ENCODE data around the gene DNAJC5. TPM values are rescaled to one million over a fixed set of nuclear protein-coding genes. Genes with fewer than 3 reads are reported as not detected.

Gene DNAJC5
- total and polyA plus RNA-seq, 4 donors = 16.2 to 38.1 (median 25.9) TPM

DNA sequence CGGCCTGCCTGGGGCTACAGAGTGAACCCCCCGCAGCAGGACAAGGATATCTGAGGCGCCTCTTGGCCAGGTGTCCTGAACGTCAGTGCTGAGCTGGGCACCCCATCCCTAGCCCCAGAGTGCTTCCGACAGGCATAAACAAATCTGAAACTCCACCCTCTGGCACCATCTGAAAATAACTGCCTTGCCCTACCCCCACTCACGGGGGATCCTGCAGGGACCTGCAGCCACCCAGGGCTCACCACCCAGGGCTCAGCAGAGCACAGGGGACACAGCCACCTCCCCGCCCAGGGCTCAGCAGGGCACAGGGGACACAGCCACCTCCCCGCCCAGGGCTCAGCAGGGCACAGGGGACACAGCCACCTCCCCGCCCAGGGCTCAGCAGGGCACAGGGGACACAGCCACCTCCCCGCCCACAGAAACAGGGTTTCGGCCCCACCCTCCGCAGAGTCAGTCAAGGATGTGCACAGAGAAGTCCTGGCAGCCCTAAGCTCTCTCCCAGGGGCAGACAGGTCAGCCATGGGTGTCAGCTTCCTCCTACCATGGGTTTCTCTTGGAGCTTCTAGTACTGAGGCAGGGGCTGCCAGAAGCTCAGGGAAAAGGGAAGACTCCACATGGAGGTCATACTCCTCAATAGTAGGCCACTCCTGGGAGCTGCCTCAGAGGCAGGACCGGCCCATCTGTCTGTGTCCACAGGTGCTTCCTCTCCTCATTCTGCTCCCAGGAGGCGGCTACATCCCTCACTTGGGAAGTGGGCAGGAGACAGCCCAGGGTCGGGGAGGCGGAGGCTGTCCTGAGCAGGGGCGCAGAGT is 56.7 kb downstream of the DNAJC5 start:
- no peaks in the 10 kb centered on the region for H3K9me3 ChIP-seq (ENCODE audit: control insufficient read depth, low read length)
- 59 to 64% methylated on average over 16 to 17 of the region's 17 CpGs for WGBS, 2 donors
- no peaks in the 10 kb centered on the region for H3K4me1 ChIP-seq (ENCODE audit: control insufficient read depth in 1 of 2, insufficient read depth in 2 of 2, low read length in 2 of 2)
- no peak for ATAC-seq (ENCODE audit: low FRiP score)
- intact Hi-C loops (cut with DNase I) = no loop called here
- H3K36me3 ChIP-seq (ENCODE audit: control insufficient read depth in 1 of 2, insufficient read depth in 2 of 2, low read length in 1 of 2) = no peaks in the 10 kb centered on the region
- H3K27ac ChIP-seq (ENCODE audit: low read depth in 1 of 2, low read length in 2 of 2) = no peak overlapping the region
- H3K27me3 ChIP-seq (ENCODE audit: control insufficient read depth in 1 of 2, insufficient read depth in 2 of 2, low read length in 1 of 2) = no peaks in the 10 kb centered on the region
- DNase-seq = no peak
- no peak overlapping the region for H3K4me3 ChIP-seq (ENCODE audit: low read length in 2 of 2)

DNA sequence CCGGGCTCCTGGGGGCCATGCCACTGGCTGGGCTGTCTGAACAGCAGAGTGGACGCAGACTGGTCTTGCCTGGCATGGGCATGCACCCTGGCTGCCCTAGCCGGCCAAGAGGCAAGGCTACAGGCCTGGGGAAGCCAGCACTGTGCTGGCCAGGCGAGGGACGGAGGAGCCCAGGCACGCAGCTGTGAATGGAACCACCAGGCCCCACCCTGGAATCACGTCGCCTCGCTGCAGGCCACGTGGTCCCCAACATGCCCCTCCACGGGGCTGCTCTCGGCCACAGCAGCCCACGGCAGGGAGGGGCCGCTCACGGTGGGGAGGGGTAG is 57.2 kb downstream of the DNAJC5 start:
- H3K27me3 ChIP-seq (ENCODE audit: control insufficient read depth in 1 of 2, insufficient read depth in 2 of 2, low read length in 1 of 2) = no peaks in the 10 kb centered on the region
- H3K27ac ChIP-seq (ENCODE audit: low read depth in 1 of 2, low read length in 2 of 2) = no peak overlapping the region
- no peak overlapping the region for H3K4me3 ChIP-seq (ENCODE audit: low read length in 2 of 2)
- ATAC-seq (ENCODE audit: low FRiP score) = no peak
- no peaks in the 10 kb centered on the region for H3K4me1 ChIP-seq (ENCODE audit: control insufficient read depth in 1 of 2, insufficient read depth in 2 of 2, low read length in 2 of 2)
- intact Hi-C loops (cut with DNase I) = no loop called here
- H3K36me3 ChIP-seq (ENCODE audit: control insufficient read depth in 1 of 2, insufficient read depth in 2 of 2, low read length in 1 of 2) = no peaks in the 10 kb centered on the region
- no peaks in the 10 kb centered on the region for H3K9me3 ChIP-seq (ENCODE audit: control insufficient read depth, low read length)
- no peak for DNase-seq
- 67 to 71% methylated on average over 15 of the region's 15 CpGs for WGBS, 2 donors

DNA sequence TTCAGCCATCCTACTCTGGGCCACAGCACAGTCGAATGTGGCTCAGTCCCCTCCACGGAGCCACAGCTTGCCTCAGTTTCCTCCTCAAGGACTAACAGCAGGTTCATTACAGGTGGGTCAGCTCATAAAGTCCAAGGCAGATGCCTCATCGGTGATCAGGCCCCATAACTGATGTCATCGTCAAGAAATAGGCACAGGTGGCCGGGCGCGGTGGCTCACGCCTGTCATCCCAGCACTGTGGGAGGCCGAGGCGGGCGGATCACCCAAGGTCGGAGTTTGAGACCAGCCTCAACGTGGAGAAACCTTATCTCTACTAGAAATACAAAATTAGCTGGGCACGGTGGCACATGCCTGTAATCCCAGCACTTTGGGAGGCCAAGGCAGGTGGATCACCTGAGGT is 57.8 kb downstream of the DNAJC5 start:
- Histone ChIP-seq H3K9me3 (ENCODE audit: control insufficient read depth, low read length) (no peaks in the 10 kb centered on the region), H3K27ac (ENCODE audit: low read depth in 1 of 2, low read length in 2 of 2) (no peak overlapping the region), H3K4me3 (ENCODE audit: low read length in 2 of 2) (no peak overlapping the region), H3K4me1 (ENCODE audit: control insufficient read depth in 1 of 2, insufficient read depth in 2 of 2, low read length in 2 of 2) (no peaks in the 10 kb centered on the region), H3K36me3 (ENCODE audit: control insufficient read depth in 1 of 2, insufficient read depth in 2 of 2, low read length in 1 of 2) (no peaks in the 10 kb centered on the region), H3K27me3 (ENCODE audit: control insufficient read depth in 1 of 2, insufficient read depth in 2 of 2, low read length in 1 of 2) (no peaks in the 10 kb centered on the region)
- ATAC-seq (ENCODE audit: low FRiP score) (no peak), DNase-seq (no peak)
- intact Hi-C loops (cut with DNase I) = no loop called here
- 87% methylated on average over 14 of the region's 14 CpGs for WGBS, 2 donors

DNA sequence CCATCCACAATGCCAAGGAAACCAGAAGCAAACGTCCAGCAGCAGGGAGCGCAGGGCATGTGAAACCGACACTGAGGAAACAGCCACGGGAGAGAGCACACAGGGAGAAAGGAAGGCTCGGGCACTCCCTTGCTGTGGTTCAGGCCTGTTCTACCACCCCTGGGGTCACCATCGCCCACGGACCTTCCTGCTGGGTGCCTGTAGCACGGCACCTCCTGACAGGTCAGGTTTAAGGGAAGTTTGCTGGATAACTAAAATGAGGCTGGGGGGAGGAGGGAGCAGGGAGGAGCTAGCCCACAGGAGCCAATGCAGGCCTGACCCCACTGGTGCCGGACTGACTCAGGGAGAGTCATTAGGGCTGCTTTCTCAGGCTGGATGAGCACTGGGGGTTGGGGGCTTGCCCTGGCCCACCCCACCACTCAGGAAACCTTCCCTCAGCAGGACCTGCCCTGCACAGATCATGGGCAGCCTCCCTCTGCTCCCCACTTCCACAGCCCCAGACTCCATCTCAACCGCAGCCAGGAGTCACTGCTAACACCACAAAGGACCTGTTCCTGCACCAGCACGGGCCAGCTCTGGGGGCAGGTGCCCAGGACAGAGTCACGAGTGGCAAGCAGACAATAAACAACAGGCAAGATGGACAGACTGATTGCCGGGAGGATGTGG is 59.0 kb downstream of the DNAJC5 start:
- Histone ChIP-seq H3K4me3 (ENCODE audit: low read length in 2 of 2) (no peak overlapping the region), H3K9me3 (ENCODE audit: control insufficient read depth, low read length) (no peaks in the 10 kb centered on the region), H3K4me1 (ENCODE audit: control insufficient read depth in 1 of 2, insufficient read depth in 2 of 2, low read length in 2 of 2) (no peaks in the 10 kb centered on the region), H3K27me3 (ENCODE audit: control insufficient read depth in 1 of 2, insufficient read depth in 2 of 2, low read length in 1 of 2) (no peaks in the 10 kb centered on the region), H3K36me3 (ENCODE audit: control insufficient read depth in 1 of 2, insufficient read depth in 2 of 2, low read length in 1 of 2) (no peaks in the 10 kb centered on the region), H3K27ac (ENCODE audit: low read depth in 1 of 2, low read length in 2 of 2) (no peak overlapping the region)
- DNase-seq (no peak), ATAC-seq (ENCODE audit: low FRiP score) (no peak)
- intact Hi-C loops (cut with DNase I) = no loop called here
- 60 to 61% methylated on average over 13 of the region's 13 CpGs for WGBS, 2 donors

DNA sequence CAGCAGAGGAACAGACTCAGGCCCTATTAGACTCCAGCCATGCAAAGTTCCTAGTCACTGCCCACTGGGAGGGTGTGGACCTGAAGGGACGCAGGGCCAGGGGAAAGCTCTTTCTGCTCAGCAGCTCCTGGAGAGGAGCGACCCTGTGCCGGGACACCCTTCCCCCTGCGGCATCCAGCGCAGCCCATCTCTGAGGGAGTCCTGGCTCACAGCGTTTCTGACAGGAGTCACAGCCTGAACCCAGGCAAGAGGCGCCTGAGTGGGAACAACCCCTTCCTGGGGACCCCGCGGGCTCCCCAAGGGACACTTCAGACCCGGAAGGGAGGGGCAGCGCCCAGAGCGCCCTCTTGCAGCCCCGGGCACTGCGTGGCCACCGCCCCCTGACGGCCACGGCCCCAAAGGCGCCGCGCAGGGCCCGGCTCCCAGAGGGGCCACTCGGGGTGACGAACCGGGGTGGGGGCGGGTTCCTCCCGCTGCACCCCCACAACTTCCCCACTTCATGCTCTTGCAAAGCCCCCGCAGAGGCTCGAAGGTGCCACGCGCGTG is 60.4 kb downstream of the DNAJC5 start:
- no peak for DNase-seq
- intact Hi-C loops (cut with DNase I) = no loop called here
- WGBS, 2 donors = 0 to 1% methylated on average over 31 of the region's 31 CpGs
- peak; percentile 45 for ATAC-seq (ENCODE audit: low FRiP score)
- peak overlapping the region; percentile 44 to 65 for H3K4me3 ChIP-seq (ENCODE audit: low read length in 2 of 2)
- no peaks in the 10 kb centered on the region for H3K27me3 ChIP-seq (ENCODE audit: control insufficient read depth in 1 of 2, insufficient read depth in 2 of 2, low read length in 1 of 2)
- H3K36me3 ChIP-seq (ENCODE audit: control insufficient read depth in 1 of 2, insufficient read depth in 2 of 2, low read length in 1 of 2) = no peaks in the 10 kb centered on the region
- H3K4me1 ChIP-seq (ENCODE audit: control insufficient read depth in 1 of 2, insufficient read depth in 2 of 2, low read length in 2 of 2) = no peaks in the 10 kb centered on the region
- H3K9me3 ChIP-seq (ENCODE audit: control insufficient read depth, low read length) = no peaks in the 10 kb centered on the region
- no peak overlapping the region for H3K27ac ChIP-seq (ENCODE audit: low read depth in 1 of 2, low read length in 2 of 2)

DNA sequence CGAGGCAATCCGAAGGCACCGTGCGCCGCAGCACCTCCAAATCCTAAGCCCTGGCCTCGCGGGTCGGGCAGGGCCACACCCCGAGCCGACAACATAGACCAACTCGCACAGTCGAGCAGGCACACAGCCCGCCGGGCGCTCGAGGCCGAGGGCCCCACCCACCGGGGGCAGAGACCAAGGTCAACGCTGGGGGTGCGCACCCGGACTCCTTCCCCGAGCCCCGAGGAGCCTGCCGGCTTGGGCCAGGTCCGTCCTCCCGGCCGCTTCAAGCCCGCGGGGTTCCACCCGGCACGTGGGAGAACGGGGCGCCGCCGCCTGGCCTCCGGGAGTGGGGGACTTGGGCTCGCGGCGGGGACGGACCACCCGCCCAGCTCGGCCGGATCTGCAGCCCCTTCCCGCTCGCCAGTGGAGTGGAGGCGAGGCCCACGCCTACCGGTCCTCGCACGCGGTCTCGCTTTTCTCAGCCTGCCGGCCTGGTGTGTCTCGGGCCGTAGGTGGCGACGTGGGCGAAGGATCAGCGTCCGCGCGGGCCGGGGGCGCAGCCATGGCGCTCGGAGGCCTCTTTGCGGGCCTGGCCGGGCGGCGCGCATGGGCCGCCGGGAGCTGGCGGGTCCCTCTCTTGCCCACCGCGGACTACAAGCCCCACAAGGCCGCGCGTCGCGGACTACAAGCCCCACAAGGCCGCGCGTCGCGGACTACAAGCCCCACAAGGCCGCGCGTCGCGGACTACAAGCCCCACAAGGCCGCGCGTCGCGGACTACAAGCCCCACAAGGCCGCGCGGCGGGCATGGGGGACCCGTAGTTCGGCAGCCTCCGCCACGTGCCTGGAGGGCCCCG is 61.1 kb downstream of the DNAJC5 start, which contains the start of gene UCKL1:
UCKL1 (minus strand) TSS at position 590 of the 837 bp plus-strand sequence; CDS start at position 546, 44 bp downstream.
- intact Hi-C loops (cut with DNase I) = no loop called here
- Histone ChIP-seq H3K27ac (ENCODE audit: low read depth in 1 of 2, low read length in 2 of 2) (peak within 1 kb of the TSS in 1 of 2 donors; percentile 15), H3K27me3 (ENCODE audit: control insufficient read depth in 1 of 2, insufficient read depth in 2 of 2, low read length in 1 of 2) (no peaks in the 10 kb centered on the region), H3K4me3 (ENCODE audit: low read length in 2 of 2) (peak within 1 kb of the TSS; percentile 44 to 65), H3K9me3 (ENCODE audit: control insufficient read depth, low read length) (no peaks in the 10 kb centered on the region), H3K4me1 (ENCODE audit: control insufficient read depth in 1 of 2, insufficient read depth in 2 of 2, low read length in 2 of 2) (no peaks in the 10 kb centered on the region), H3K36me3 (ENCODE audit: control insufficient read depth in 1 of 2, insufficient read depth in 2 of 2, low read length in 1 of 2) (no peaks in the 10 kb centered on the region)
- DNase-seq = peak; percentile 97
- WGBS, 2 donors = 0% methylated on average over 75 to 105 of the region's 105 CpGs
- peak; percentile 92 for ATAC-seq (ENCODE audit: low FRiP score)

DNA sequence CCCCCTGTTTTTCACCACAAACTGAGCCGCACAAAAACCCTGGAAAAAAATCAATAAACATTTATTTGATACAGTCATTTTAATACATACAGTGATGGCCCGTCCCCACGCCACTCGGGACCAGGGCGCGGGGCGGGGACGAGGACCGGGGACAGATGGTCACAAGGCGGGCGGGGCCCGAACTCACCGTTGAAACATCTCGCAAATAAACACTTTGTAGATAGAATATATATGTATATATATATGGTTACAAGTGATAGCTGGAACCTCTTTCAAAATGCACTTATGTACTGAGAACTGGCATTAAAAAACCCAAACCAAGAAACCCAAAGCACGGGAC is 61.7 kb downstream of the DNAJC5 start:
- 0 to 1% methylated on average over 15 of the region's 15 CpGs for WGBS, 2 donors
- intact Hi-C loops (cut with DNase I) = no loop called here
- Histone ChIP-seq H3K9me3 (ENCODE audit: control insufficient read depth, low read length) (no peaks in the 10 kb centered on the region), H3K27me3 (ENCODE audit: control insufficient read depth in 1 of 2, insufficient read depth in 2 of 2, low read length in 1 of 2) (no peaks in the 10 kb centered on the region), H3K36me3 (ENCODE audit: control insufficient read depth in 1 of 2, insufficient read depth in 2 of 2, low read length in 1 of 2) (no peaks in the 10 kb centered on the region), H3K4me3 (ENCODE audit: low read length in 2 of 2) (peak overlapping the region; percentile 14 to 30), H3K4me1 (ENCODE audit: control insufficient read depth in 1 of 2, insufficient read depth in 2 of 2, low read length in 2 of 2) (no peaks in the 10 kb centered on the region), H3K27ac (ENCODE audit: low read depth in 1 of 2, low read length in 2 of 2) (no peak overlapping the region)
- no peak for ATAC-seq (ENCODE audit: low FRiP score)
- DNase-seq = no peak

DNA sequence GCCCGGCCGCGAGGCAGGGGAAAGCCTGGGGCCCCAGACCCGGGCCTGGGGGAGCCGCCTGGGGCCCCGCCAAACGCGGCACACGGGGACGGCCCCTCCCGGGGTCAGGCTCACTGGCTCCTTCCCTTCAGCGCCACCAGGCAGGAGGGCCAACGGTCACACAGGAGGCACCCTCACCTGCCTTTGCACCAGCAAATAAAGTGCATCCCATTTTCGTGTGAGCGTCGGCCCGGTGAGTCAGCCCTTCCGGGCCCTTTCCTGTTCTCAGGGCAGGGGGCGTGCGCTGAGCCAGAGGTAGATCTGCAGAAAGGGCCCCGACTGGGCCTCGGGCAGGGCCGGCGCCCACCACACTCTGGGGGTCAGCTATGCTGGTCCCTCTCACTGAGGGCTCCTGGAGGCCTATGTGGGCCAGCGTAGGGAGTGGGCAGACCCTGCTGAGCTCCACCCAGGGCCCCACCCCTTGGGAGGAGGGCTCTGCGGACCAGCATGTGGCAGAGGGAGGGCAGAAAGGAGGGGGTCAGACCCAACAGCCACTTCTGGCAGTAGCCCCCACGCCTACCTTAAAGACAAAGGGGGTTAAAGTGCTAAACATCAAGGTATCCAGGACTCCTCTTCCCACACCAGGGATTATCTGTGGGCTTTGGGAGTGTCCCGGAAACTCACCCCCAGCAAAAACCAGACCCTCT is 62.2 kb downstream of the DNAJC5 start:
- no peaks in the 10 kb centered on the region for H3K4me1 ChIP-seq (ENCODE audit: control insufficient read depth in 1 of 2, insufficient read depth in 2 of 2, low read length in 2 of 2)
- peak overlapping the region; percentile 14 to 30 for H3K4me3 ChIP-seq (ENCODE audit: low read length in 2 of 2)
- no peak overlapping the region for H3K27ac ChIP-seq (ENCODE audit: low read depth in 1 of 2, low read length in 2 of 2)
- DNase-seq (peak in 1 of 2 donors; percentile 84), ATAC-seq (ENCODE audit: low FRiP score) (peak; percentile 77)
- no peaks in the 10 kb centered on the region for H3K36me3 ChIP-seq (ENCODE audit: control insufficient read depth in 1 of 2, insufficient read depth in 2 of 2, low read length in 1 of 2)
- H3K27me3 ChIP-seq (ENCODE audit: control insufficient read depth in 1 of 2, insufficient read depth in 2 of 2, low read length in 1 of 2) = no peaks in the 10 kb centered on the region
- WGBS, 2 donors = 2% methylated on average over 27 to 28 of the region's 28 CpGs
- H3K9me3 ChIP-seq (ENCODE audit: control insufficient read depth, low read length) = no peaks in the 10 kb centered on the region
- intact Hi-C loops (cut with DNase I) = no loop called here

Data from aorta (tissue), 5 donors.